GM12872 (cell line): ENCODE measurements around the gene ADAM22.

ENCODE experiments used
- TF ChIP-seq, protein P1 (sequence below): IDR thresholded peaks from 3 replicates; pipeline ENCODE4 v1.5.1; 2011; ENCODE audit warnings: low read depth, mild to moderate bottlenecking, low read length, moderate library complexity; ENCODE audit not compliant: insufficient read depth

Gene ADAM22

DNA sequence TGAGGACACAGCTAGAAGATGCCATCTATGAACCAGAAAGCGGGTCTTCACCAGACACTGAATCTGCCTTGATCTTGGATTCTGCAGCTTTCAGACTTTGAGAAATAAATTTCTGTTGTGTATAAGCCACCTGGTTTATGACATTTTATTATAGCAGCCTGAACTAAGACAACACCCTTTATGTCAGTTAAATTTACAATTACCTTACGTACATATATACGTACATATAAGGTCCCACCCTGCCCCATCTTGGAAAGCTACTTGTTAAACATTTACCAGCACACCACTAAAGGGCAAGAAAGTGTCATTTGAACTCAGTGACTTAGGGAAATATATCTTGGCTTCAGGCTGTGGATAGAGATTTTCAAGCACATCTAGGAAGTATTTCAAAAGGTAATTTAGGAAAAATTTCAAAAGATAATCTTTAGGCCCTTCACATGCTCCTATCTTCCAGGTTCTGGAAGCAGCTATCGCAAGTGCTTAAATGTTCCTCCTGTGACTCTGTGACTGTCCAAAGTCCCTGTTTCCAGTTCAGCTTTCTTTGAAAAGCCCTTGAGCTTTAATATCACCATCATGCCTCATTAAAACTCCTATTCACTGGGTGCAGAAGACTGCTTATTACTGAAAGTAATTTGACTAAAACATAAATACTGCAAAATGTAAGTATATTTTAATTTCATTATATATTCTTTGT is 295.4 kb downstream of the ADAM22 start:
- TF ChIP-seq, protein P1, sequence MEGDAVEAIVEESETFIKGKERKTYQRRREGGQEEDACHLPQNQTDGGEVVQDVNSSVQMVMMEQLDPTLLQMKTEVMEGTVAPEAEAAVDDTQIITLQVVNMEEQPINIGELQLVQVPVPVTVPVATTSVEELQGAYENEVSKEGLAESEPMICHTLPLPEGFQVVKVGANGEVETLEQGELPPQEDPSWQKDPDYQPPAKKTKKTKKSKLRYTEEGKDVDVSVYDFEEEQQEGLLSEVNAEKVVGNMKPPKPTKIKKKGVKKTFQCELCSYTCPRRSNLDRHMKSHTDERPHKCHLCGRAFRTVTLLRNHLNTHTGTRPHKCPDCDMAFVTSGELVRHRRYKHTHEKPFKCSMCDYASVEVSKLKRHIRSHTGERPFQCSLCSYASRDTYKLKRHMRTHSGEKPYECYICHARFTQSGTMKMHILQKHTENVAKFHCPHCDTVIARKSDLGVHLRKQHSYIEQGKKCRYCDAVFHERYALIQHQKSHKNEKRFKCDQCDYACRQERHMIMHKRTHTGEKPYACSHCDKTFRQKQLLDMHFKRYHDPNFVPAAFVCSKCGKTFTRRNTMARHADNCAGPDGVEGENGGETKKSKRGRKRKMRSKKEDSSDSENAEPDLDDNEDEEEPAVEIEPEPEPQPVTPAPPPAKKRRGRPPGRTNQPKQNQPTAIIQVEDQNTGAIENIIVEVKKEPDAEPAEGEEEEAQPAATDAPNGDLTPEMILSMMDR, result no peak

DNA sequence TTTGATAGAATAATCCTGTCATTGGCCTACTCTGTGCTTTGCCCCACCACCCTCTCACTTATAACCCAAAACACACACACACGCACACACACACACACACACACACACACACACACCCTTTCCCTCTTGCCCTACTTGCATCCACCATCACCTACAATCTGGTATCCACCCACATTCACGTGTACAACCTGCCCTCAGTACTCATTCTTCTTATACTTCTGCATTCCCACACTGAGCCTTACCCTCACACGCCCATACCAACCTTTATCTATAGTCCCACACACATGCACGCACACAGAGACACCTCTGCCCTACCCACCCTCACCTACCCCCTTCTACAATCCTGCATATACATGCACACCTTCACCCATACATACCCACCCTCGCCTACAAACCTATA is 296.6 kb downstream of the ADAM22 start:
- TF ChIP-seq, protein P1, result no peak

DNA sequence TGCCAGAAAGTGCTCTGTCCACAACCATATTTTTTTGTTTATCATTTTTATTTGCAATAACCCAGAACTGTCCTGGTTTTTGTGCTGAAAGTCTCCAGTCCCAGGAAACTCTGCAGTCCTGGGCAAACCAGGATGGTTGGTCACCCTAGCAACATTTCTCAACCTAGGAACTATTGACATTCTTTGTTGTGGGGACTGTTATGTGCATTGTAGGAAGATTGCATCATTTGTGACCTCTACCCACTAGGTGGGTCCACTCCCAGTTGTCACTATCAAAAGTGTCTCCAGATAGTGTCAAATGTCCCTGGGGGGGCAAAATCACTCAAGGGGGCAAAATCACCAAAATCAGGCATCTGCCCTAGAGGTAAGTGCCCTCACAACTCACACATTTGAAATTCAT is 299.8 kb downstream of the ADAM22 start:
- TF ChIP-seq, protein P1, result no peak

DNA sequence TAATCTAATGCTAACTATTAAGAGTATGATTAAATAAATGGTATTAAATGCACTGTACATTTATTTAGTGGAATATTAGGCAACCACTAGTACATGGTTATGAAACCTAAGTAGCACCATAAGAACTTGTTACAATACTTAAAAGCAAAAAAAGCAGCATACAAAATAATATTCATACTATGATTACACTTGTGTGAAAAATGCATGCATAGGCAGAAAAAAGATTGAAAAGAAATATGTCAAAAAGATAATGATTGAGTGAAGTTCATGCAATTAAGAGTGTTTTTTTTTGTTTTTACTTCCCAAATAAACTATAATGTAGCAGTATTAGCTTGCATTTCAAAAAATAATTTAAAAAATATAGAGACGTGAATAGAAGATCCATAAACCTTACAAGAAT is 305.8 kb downstream of the ADAM22 start:
- TF ChIP-seq, protein P1, result no peak

DNA sequence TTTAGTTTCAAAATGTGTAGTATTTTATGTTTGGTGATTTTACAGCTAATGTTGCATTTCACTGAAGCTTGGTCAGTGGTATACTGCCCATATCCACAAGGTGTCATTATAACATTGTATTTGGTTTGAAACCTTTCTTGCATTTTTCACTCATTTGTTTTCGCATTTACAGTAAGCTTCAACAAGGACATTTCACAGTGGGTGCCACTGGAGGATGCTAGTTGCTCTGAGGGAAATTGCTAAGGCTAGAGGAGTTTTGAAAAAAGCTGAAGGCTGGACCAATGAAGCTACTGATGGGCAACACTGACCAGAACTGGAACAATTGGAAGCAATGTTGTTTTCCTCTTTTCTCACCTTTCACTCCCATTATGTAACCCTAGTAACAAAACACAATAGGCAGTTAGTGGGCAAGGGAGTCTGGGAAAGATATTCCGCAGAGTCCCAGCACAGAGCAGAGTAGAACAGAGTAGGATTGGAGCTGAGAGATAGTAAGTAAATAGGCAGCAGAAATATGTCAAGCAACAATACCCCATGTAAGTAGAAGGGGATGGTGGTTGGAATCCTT is 309.4 kb downstream of the ADAM22 start:
- TF ChIP-seq, protein P1, result peak; percentile 57

DNA sequence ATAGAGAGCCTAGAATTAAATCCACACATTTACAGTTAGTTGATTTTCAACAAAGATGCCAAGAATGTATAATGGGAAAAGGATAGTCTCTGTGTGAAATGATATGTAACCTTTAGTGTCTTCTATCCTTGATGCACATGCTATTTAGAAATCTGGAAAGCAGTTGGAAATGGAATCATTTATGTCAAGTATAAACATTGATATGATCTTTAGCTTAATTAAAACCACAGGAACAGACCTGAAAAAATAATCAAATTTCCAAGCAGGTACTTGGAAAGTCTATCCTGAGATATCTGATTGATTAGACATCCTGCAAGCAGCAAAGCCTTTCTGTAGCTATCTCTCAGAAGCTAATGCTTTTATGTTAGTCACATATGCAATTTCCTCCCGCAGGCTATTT is 310.2 kb downstream of the ADAM22 start:
- TF ChIP-seq, protein P1, result no peak
